CD4-positive, alpha-beta T cell treated with Interferon alpha-2 for 1 hour (primary cell): ENCODE data around the gene G6PC1.
"Not testable (repeated sequence)": the region's sequence is repeated elsewhere in the genome, so short reads cannot be mapped to it uniquely, and the experiment has no call there.

ENCODE experiments used
- DNase-seq, 2 donors: peaks; one replicate each; pipeline ENCODE4 v3.0.0-alpha.2; 2020 to 2022

The G6PC1 gene

DNA sequence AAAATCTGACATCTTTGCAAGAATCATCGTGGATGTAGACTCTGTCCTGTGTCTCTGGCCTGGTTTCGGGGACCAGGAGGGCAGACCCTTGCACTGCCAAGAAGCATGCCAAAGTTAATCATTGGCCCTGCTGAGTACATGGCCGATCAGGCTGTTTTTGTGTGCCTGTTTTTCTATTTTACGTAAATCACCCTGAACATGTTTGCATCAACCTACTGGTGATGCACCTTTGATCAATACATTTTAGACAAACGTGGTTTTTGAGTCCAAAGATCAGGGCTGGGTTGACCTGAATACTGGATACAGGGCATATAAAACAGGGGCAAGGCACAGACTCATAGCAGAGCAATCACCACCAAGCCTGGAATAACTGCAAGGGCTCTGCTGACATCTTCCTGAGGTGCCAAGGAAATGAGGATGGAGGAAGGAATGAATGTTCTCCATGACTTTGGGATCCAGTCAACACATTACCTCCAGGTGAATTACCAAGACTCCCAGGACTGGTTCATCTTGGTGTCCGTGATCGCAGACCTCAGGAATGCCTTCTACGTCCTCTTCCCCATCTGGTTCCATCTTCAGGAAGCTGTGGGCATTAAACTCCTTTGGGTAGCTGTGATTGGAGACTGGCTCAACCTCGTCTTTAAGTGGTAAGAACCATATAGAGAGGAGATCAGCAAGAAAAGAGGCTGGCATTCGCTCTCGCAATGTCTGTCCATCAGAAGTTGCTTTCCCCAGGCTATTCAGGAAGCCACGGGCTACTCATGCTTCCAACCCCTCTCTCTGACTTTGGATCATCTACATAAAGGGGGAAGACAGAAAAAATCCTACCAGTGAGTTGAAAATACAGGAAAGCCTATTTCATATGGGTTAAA is at the start of gene G6PC1:
Gene G6PC1 (plus strand): TSS at position 340 of the 872 bp plus-strand sequence. CDS start 78 bp downstream, at position 418.
- no peak for DNase-seq

DNA sequence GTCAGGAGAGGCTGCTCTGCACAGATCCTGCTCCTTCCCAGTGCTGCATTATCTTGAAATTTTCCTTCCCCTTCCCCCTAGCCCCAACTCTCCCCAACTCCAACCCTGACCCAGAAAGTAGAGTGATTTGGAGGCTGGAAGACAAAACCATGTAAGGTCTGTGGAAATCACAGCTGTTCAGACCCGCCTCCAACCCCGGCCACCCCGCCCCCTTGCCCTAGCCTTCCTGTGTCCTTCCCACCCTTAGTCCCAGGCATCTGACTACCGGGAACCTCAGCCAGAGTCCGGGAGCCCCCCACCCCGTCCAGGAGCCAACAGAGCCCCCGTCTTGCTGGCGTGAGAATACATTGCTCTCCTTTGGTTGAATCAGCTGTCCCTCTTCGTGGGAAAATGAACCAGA is 49.6 kb upstream of the G6PC1 start, which contains the start of gene AOC3:
Gene AOC3 (plus strand): TSS at position 246 of the 400 bp plus-strand sequence. CDS start 145 bp downstream, at position 391.
- no peak for DNase-seq

DNA sequence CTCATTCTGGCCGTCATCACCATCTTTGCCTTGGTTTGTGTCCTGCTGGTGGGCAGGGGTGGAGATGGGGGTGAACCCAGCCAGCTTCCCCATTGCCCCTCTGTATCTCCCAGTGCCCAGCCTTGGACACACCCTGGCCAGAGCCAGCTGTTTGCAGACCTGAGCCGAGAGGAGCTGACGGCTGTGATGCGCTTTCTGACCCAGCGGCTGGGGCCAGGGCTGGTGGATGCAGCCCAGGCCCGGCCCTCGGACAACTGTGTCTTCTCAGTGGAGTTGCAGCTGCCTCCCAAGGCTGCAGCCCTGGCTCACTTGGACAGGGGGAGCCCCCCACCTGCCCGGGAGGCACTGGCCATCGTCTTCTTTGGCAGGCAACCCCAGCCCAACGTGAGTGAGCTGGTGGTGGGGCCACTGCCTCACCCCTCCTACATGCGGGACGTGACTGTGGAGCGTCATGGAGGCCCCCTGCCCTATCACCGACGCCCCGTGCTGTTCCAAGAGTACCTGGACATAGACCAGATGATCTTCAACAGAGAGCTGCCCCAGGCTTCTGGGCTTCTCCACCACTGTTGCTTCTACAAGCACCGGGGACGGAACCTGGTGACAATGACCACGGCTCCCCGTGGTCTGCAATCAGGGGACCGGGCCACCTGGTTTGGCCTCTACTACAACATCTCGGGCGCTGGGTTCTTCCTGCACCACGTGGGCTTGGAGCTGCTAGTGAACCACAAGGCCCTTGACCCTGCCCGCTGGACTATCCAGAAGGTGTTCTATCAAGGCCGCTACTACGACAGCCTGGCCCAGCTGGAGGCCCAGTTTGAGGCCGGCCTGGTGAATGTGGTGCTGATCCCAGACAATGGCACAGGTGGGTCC is 49.0 kb upstream of the G6PC1 start:
- DNase-seq = not testable (repeated sequence)

DNA sequence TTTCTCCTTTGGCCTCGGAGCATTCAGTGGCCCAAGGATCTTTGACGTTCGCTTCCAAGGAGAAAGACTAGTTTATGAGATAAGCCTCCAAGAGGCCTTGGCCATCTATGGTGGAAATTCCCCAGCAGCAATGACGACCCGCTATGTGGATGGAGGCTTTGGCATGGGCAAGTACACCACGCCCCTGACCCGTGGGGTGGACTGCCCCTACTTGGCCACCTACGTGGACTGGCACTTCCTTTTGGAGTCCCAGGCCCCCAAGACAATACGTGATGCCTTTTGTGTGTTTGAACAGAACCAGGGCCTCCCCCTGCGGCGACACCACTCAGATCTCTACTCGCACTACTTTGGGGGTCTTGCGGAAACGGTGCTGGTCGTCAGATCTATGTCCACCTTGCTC is 48.2 kb upstream of the G6PC1 start:
- no peak for DNase-seq

- no peak for DNase-seq
These were observed 47.6 kb upstream of the G6PC1 start for GRCh38 chr17:42853004-42853403.

- no peak for DNase-seq
These were observed 47.0 kb upstream of the G6PC1 start for GRCh38 chr17:42853597-42853967.

GRCh38 chr17:42853968-42854790 is 46.4 kb upstream of the G6PC1 start:
- no peak for DNase-seq

- DNase-seq = no peak
These were observed 45.5 kb upstream of the G6PC1 start for GRCh38 chr17:42855048-42855596.

DNA sequence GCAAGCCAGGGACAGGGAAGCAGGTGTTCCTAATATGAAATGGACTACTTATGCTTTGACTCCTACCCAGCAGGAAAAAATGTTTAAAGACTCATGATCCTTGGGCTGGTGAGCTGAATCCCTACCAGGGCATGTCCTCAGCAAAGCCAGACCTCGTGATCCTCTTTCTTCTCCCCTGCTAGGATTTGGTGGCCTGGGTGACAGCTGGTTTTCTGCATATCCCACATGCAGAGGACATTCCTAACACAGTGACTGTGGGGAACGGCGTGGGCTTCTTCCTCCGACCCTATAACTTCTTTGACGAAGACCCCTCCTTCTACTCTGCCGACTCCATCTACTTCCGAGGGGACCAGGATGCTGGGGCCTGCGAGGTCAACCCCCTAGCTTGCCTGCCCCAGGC is 44.5 kb upstream of the G6PC1 start:
- DNase-seq = not testable (repeated sequence)

DNA sequence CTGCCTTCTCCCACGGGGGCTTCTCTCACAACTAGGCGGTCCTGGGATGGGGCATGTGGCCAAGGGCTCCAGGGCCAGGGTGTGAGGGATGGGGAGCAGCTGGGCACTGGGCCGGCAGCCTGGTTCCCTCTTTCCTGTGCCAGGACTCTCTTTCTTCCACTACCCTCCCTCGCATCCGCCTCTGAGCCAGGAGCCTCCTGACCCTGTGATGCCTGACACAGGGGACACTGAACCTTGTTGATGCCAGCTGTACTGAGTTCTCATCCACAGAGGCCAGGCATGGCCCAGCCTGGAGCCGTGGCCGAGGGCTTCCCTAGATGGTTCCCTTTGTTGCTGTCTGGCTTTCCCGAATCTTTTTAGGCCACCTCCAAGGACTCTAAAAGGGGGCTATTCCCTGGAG is 44.1 kb upstream of the G6PC1 start:
- not testable (repeated sequence) for DNase-seq

DNA sequence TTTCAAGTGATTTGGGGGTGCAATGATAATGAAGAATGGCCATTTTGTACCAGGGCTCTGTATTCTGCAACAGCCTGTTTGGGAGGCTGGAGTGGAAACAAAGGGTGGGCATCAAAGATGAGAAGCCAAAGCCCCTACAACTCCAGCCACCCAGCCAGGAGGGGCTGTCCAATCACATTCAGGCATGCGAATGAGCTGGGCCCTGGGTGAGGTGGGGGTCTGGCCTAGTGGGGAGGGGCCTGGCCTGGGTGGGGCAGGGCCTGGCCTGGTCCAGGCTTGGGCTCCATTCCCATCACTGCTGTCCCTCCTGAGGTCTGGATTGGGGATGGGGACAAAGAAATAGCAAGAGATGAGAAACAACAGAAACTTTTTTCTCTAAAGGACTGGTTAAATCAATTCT is 43.2 kb upstream of the G6PC1 start:
- no peak for DNase-seq

DNA sequence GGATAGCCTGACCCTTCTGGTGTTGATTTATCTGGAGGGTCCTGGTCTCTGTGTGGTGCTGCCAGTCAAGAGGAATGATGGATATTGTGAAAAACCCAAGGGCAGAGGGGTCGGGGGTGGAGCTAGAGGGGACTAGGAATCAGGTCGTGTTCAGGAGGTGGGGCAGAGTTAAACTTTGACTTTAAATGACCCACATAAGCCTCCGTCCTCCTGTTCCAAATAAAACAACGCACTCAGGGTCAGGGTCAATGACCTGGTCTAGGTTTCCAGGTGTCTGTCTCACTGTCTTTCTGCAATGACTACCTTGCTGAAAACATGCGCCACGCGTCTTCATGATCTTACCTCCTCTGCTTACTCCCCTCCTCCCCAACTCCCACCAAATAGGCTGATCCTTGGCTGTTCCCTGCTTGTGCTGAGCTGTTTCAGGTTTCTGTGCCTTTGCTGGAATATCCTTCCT is 34.9 kb upstream of the G6PC1 start:
- no peak for DNase-seq

- no peak for DNase-seq
These were observed 34.4 kb upstream of the G6PC1 start for GRCh38 chr17:42866216-42866615.

DNA sequence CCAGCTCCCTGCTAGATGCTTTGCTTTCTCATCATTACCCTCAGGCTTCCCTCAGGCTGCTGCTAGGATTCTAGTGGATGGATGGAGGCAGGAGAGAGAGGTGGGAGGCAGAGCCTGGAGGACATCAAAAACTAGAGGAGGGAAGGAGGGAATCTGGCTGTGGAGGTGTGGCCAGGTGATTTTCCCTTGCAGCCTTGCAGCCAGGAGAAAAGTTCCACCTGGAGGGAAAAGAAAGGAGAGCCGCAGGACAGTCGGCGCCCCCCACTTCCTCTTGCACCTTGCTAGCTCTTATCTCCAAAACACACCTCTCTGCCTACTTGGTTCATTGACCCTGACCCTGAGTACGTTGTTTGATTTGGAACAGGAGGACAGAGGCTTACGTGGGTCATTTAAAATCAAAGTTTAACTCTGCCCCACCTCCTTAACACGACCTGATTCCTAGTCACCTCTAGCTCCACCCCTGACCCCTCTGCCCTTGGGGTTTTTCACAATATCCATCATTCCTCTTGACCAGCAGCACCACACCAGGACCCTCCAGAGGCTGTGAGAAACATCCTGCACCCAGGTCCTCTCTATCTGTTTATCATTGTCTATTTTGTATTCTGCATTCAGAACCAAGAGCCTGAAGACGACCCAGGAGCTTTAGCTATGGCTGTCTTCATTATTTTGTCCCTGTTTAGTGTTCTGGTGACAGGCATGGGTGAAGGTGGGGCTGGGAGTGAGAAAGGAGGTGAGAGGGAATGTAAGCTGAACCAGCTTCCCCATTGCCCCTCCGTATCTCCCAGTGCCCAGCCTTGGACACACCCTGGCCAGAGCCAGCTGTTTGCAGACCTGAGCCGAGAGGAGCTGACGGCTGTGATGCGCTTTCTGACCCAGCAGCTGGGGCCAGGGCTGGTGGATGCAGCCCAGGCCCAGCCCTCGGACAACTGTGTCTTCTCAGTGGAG is 33.7 kb upstream of the G6PC1 start:
- DNase-seq = no peak

GRCh38 chr17:42867694-42868261 is 32.8 kb upstream of the G6PC1 start:
- not testable (repeated sequence) for DNase-seq

GRCh38 chr17:42868338-42868737 is 32.3 kb upstream of the G6PC1 start:
- DNase-seq = no peak

GRCh38 chr17:42871647-42872046 is 29.0 kb upstream of the G6PC1 start:
- no peak for DNase-seq

GRCh38 chr17:42872251-42872965 is 28.2 kb upstream of the G6PC1 start:
- DNase-seq = no peak

- no peak for DNase-seq
These were observed 27.3 kb upstream of the G6PC1 start for GRCh38 chr17:42873315-42873714.
